ENCODE measurements around the gene CAMK4. TPM values are rescaled to one million over a fixed set of nuclear protein-coding genes. Genes with fewer than 3 reads are reported as not detected.

Gene CAMK4
- total RNA-seq, 1 donor from 2014 or later = 4.7 TPM

- no peaks in the 10 kb centered on the region for H3K9me3 ChIP-seq (ENCODE audit: control insufficient read depth in 3 of 3, low read length in 3 of 3)
These were observed 12.8 kb downstream of the CAMK4 start for GRCh38 chr5:111236995-111237394.

GRCh38 chr5:111237470-111237869 lies 13.3 kb downstream of the CAMK4 start:
- Histone ChIP-seq H3K36me3 (ENCODE audit: control insufficient read depth in 3 of 3, insufficient read depth in 3 of 3, low read length in 3 of 3) (no peaks in the 10 kb centered on the region), H3K4me1 (ENCODE audit: control insufficient read depth in 3 of 3, insufficient read depth in 3 of 3, low read length in 3 of 3) (no peaks in the 10 kb centered on the region), H3K27ac (ENCODE audit: low read depth, low read length) (no peak overlapping the region), H3K27me3 (ENCODE audit: control insufficient read depth in 3 of 3, insufficient read depth in 3 of 3, low read length in 3 of 3) (no peaks in the 10 kb centered on the region), H3K9me3 (ENCODE audit: control insufficient read depth in 3 of 3, low read length in 3 of 3) (no peaks in the 10 kb centered on the region), H3K9ac (ENCODE audit: low read depth in 1 of 3, low read length in 3 of 3) (no peak overlapping the region), H3K4me3 (ENCODE audit: low read length in 3 of 3) (no peak overlapping the region)

More at GRCh38 chr5:111236995-111237394, 12.8 kb downstream of the CAMK4 start:
- Histone ChIP-seq H3K27ac (ENCODE audit: low read depth, low read length) (no peak overlapping the region), H3K27me3 (ENCODE audit: control insufficient read depth in 3 of 3, insufficient read depth in 3 of 3, low read length in 3 of 3) (no peaks in the 10 kb centered on the region), H3K4me1 (ENCODE audit: control insufficient read depth in 3 of 3, insufficient read depth in 3 of 3, low read length in 3 of 3) (no peaks in the 10 kb centered on the region), H3K36me3 (ENCODE audit: control insufficient read depth in 3 of 3, insufficient read depth in 3 of 3, low read length in 3 of 3) (no peaks in the 10 kb centered on the region), H3K4me3 (ENCODE audit: low read length in 3 of 3) (no peak overlapping the region), H3K9ac (ENCODE audit: low read depth in 1 of 3, low read length in 3 of 3) (no peak overlapping the region)

GRCh38 chr5:111238431-111239225 lies 14.4 kb downstream of the CAMK4 start:
- no peaks in the 10 kb centered on the region for H3K27me3 ChIP-seq (ENCODE audit: control insufficient read depth in 3 of 3, insufficient read depth in 3 of 3, low read length in 3 of 3)

GRCh38 chr5:111241696-111242095 lies 17.5 kb downstream of the CAMK4 start:
- no peak overlapping the region for H3K4me3 ChIP-seq (ENCODE audit: low read length in 3 of 3)
- no peaks in the 10 kb centered on the region for H3K9me3 ChIP-seq (ENCODE audit: control insufficient read depth in 3 of 3, low read length in 3 of 3)
- no peaks in the 10 kb centered on the region for H3K4me1 ChIP-seq (ENCODE audit: control insufficient read depth in 3 of 3, insufficient read depth in 3 of 3, low read length in 3 of 3)
- H3K9ac ChIP-seq (ENCODE audit: low read depth in 1 of 3, low read length in 3 of 3) = no peak overlapping the region
- H3K27ac ChIP-seq (ENCODE audit: low read depth, low read length) = no peak overlapping the region
- H3K36me3 ChIP-seq (ENCODE audit: control insufficient read depth in 3 of 3, insufficient read depth in 3 of 3, low read length in 3 of 3) = no peaks in the 10 kb centered on the region
- no peaks in the 10 kb centered on the region for H3K27me3 ChIP-seq (ENCODE audit: control insufficient read depth in 3 of 3, insufficient read depth in 3 of 3, low read length in 3 of 3)

More at GRCh38 chr5:111238431-111239225, 14.4 kb downstream of the CAMK4 start:
- Histone ChIP-seq H3K4me1 (ENCODE audit: control insufficient read depth in 3 of 3, insufficient read depth in 3 of 3, low read length in 3 of 3) (no peaks in the 10 kb centered on the region), H3K9ac (ENCODE audit: low read depth in 1 of 3, low read length in 3 of 3) (no peak overlapping the region), H3K27ac (ENCODE audit: low read depth, low read length) (no peak overlapping the region), H3K36me3 (ENCODE audit: control insufficient read depth in 3 of 3, insufficient read depth in 3 of 3, low read length in 3 of 3) (no peaks in the 10 kb centered on the region), H3K9me3 (ENCODE audit: control insufficient read depth in 3 of 3, low read length in 3 of 3) (no peaks in the 10 kb centered on the region), H3K4me3 (ENCODE audit: low read length in 3 of 3) (no peak overlapping the region)

- no peaks in the 10 kb centered on the region for H3K9me3 ChIP-seq (ENCODE audit: control insufficient read depth in 3 of 3, low read length in 3 of 3)
- H3K27me3 ChIP-seq (ENCODE audit: control insufficient read depth in 3 of 3, insufficient read depth in 3 of 3, low read length in 3 of 3) = no peaks in the 10 kb centered on the region
These were observed 18.4 kb downstream of the CAMK4 start for GRCh38 chr5:111242606-111243005.

GRCh38 chr5:111243318-111243717 lies 19.1 kb downstream of the CAMK4 start:
- Histone ChIP-seq H3K36me3 (ENCODE audit: control insufficient read depth in 3 of 3, insufficient read depth in 3 of 3, low read length in 3 of 3) (no peaks in the 10 kb centered on the region), H3K9me3 (ENCODE audit: control insufficient read depth in 3 of 3, low read length in 3 of 3) (no peaks in the 10 kb centered on the region), H3K4me3 (ENCODE audit: low read length in 3 of 3) (no peak overlapping the region), H3K4me1 (ENCODE audit: control insufficient read depth in 3 of 3, insufficient read depth in 3 of 3, low read length in 3 of 3) (no peaks in the 10 kb centered on the region), H3K27ac (ENCODE audit: low read depth, low read length) (no peak overlapping the region), H3K27me3 (ENCODE audit: control insufficient read depth in 3 of 3, insufficient read depth in 3 of 3, low read length in 3 of 3) (no peaks in the 10 kb centered on the region), H3K9ac (ENCODE audit: low read depth in 1 of 3, low read length in 3 of 3) (no peak overlapping the region)

More at GRCh38 chr5:111242606-111243005, 18.4 kb downstream of the CAMK4 start:
- H3K9ac ChIP-seq (ENCODE audit: low read depth in 1 of 3, low read length in 3 of 3) = no peak overlapping the region
- no peaks in the 10 kb centered on the region for H3K36me3 ChIP-seq (ENCODE audit: control insufficient read depth in 3 of 3, insufficient read depth in 3 of 3, low read length in 3 of 3)
- H3K4me1 ChIP-seq (ENCODE audit: control insufficient read depth in 3 of 3, insufficient read depth in 3 of 3, low read length in 3 of 3) = no peaks in the 10 kb centered on the region
- no peak overlapping the region for H3K4me3 ChIP-seq (ENCODE audit: low read length in 3 of 3)
- no peak overlapping the region for H3K27ac ChIP-seq (ENCODE audit: low read depth, low read length)

GRCh38 chr5:111245654-111246053 lies 21.5 kb downstream of the CAMK4 start:
- no peak overlapping the region for H3K9ac ChIP-seq (ENCODE audit: low read depth in 1 of 3, low read length in 3 of 3)
- H3K4me3 ChIP-seq (ENCODE audit: low read length in 3 of 3) = no peak overlapping the region

GRCh38 chr5:111246459-111246858 lies 22.3 kb downstream of the CAMK4 start:
- Histone ChIP-seq H3K27me3 (ENCODE audit: control insufficient read depth in 3 of 3, insufficient read depth in 3 of 3, low read length in 3 of 3) (no peaks in the 10 kb centered on the region), H3K9me3 (ENCODE audit: control insufficient read depth in 3 of 3, low read length in 3 of 3) (no peaks in the 10 kb centered on the region), H3K4me3 (ENCODE audit: low read length in 3 of 3) (no peak overlapping the region), H3K4me1 (ENCODE audit: control insufficient read depth in 3 of 3, insufficient read depth in 3 of 3, low read length in 3 of 3) (no peaks in the 10 kb centered on the region), H3K27ac (ENCODE audit: low read depth, low read length) (no peak overlapping the region), H3K36me3 (ENCODE audit: control insufficient read depth in 3 of 3, insufficient read depth in 3 of 3, low read length in 3 of 3) (no peaks in the 10 kb centered on the region), H3K9ac (ENCODE audit: low read depth in 1 of 3, low read length in 3 of 3) (no peak overlapping the region)

More at GRCh38 chr5:111245654-111246053, 21.5 kb downstream of the CAMK4 start:
- Histone ChIP-seq H3K27me3 (ENCODE audit: control insufficient read depth in 3 of 3, insufficient read depth in 3 of 3, low read length in 3 of 3) (no peaks in the 10 kb centered on the region), H3K4me1 (ENCODE audit: control insufficient read depth in 3 of 3, insufficient read depth in 3 of 3, low read length in 3 of 3) (no peaks in the 10 kb centered on the region), H3K9me3 (ENCODE audit: control insufficient read depth in 3 of 3, low read length in 3 of 3) (no peaks in the 10 kb centered on the region), H3K36me3 (ENCODE audit: control insufficient read depth in 3 of 3, insufficient read depth in 3 of 3, low read length in 3 of 3) (no peaks in the 10 kb centered on the region), H3K27ac (ENCODE audit: low read depth, low read length) (no peak overlapping the region)

GRCh38 chr5:111248571-111248970 lies 24.4 kb downstream of the CAMK4 start:
- H3K27me3 ChIP-seq (ENCODE audit: control insufficient read depth in 3 of 3, insufficient read depth in 3 of 3, low read length in 3 of 3) = no peaks in the 10 kb centered on the region
- no peak overlapping the region for H3K4me3 ChIP-seq (ENCODE audit: low read length in 3 of 3)
- H3K36me3 ChIP-seq (ENCODE audit: control insufficient read depth in 3 of 3, insufficient read depth in 3 of 3, low read length in 3 of 3) = no peaks in the 10 kb centered on the region
- no peak overlapping the region for H3K9ac ChIP-seq (ENCODE audit: low read depth in 1 of 3, low read length in 3 of 3)
- H3K4me1 ChIP-seq (ENCODE audit: control insufficient read depth in 3 of 3, insufficient read depth in 3 of 3, low read length in 3 of 3) = no peaks in the 10 kb centered on the region
- H3K27ac ChIP-seq (ENCODE audit: low read depth, low read length) = no peak overlapping the region
- H3K9me3 ChIP-seq (ENCODE audit: control insufficient read depth in 3 of 3, low read length in 3 of 3) = no peaks in the 10 kb centered on the region

- Histone ChIP-seq H3K4me3 (ENCODE audit: low read length in 3 of 3) (no peak overlapping the region), H3K27me3 (ENCODE audit: control insufficient read depth in 3 of 3, insufficient read depth in 3 of 3, low read length in 3 of 3) (no peaks in the 10 kb centered on the region), H3K9ac (ENCODE audit: low read depth in 1 of 3, low read length in 3 of 3) (no peak overlapping the region), H3K27ac (ENCODE audit: low read depth, low read length) (no peak overlapping the region), H3K4me1 (ENCODE audit: control insufficient read depth in 3 of 3, insufficient read depth in 3 of 3, low read length in 3 of 3) (no peaks in the 10 kb centered on the region), H3K36me3 (ENCODE audit: control insufficient read depth in 3 of 3, insufficient read depth in 3 of 3, low read length in 3 of 3) (no peaks in the 10 kb centered on the region), H3K9me3 (ENCODE audit: control insufficient read depth in 3 of 3, low read length in 3 of 3) (no peaks in the 10 kb centered on the region)
These were observed 27.7 kb downstream of the CAMK4 start for GRCh38 chr5:111251921-111252320.

Measured in skeletal muscle tissue (tissue), 4 donors.